PFSK-1 (cell line): ENCODE data around the gene QDPR.

Experiments
- FOXP2 ChIP-seq: optimal IDR thresholded peaks from 2 replicates; pipeline ENCODE3; 2011; ENCODE audit warnings: borderline replicate concordance, control low read depth, inconsistent platforms; ENCODE audit not compliant: insufficient read depth; ENCODE audit errors: extremely low read length, extremely low read depth
- POLR2AphosphoS5 ChIP-seq: IDR thresholded peaks from 2 replicates; pipeline ENCODE4 v1.6.1; 2012; ENCODE audit warnings: low read depth, mild to moderate bottlenecking, control low read depth, low read length, moderate library complexity
- SIN3A ChIP-seq: IDR thresholded peaks from 2 replicates; pipeline ENCODE4 v1.6.1; 2012; ENCODE audit warnings: mild to moderate bottlenecking, low read length, moderate library complexity, borderline replicate concordance; ENCODE audit not compliant: insufficient read depth
- TAF1 ChIP-seq: IDR thresholded peaks from 2 replicates; pipeline ENCODE4 v1.6.1; 2012; ENCODE audit warnings: low read length, control low read depth, borderline replicate concordance; ENCODE audit not compliant: insufficient read depth
- TF ChIP-seq, protein P1 (sequence below), 2 experiments: IDR thresholded peaks; 2 replicates each; pipeline versions ENCODE4 v1.6.1 to v1.8.0; 2011 to 2012; ENCODE audit warnings: low read depth in 2 of 2, low read length in 2 of 2, control low read depth in 1 of 2, inconsistent platforms in 1 of 2, mild to moderate bottlenecking in 1 of 2, moderate library complexity in 1 of 2; ENCODE audit not compliant: insufficient read depth in 1 of 2

The QDPR gene

DNA sequence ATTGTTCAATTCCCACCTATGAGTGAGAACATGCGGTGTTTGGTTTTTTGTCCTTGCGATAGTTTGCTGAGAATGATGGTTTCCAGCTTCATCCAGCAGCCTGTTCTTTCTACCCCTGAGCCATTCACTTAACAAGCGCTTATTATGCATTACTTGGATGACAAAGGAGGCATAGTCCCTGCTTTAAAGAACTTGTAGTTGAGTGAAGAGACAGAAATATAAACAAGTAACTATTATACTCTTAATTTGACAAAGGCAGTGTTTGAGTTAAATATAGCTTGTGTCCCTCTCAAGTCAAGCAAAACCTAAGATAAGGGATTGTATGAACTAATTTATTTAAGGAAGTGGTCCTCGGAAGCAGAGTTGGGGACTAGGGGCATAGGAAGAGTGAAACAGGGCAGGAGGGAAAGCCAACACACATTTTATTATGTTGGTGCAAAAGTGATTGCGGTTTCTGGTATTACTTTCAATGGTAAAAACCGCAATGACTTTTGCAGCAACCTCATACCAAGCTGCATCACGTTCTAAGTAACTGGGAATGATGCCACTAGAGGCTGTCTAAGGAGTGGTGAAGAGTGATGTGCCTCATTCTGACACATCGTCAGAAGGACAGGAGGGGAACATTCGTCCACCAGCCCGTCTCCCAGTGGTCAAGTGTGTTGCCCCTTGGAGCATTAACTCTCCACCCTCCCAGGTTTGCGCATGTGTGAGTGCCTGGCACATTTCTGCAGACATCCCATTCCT, 41.8 kb downstream of the QDPR start:
- TF ChIP-seq POLR2AphosphoS5: no peak

DNA sequence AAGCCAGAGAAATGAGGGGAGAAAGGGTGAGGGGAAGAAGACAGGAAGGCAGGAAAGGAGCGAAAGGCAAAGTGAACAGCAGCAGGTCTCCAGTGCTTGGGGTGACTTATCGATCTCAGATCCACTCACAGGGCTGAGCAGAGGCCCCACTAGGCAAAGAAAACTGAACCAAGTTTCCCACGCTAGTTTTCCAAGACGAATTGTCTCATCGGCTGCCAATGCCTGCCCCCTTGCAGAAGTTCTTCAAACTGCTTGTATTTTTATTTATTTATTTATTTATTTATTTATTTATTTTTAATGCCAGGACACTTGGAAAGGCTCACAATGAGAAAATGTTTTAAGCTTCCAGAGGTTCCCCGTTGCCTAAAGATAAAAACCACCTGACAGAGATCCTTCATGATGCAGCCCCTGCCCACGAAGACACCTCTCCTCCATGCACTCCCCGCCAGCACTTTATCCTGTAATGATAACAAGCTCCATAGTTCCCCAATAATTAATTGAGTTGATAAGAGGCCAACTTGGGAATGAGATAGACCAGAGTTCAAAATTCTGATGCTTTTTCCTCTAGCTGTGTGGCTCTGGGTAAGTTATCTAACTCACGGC, 43.2 kb downstream of the QDPR start:
- TF ChIP-seq SIN3A: no peak
- no peak for TF ChIP-seq FOXP2

DNA sequence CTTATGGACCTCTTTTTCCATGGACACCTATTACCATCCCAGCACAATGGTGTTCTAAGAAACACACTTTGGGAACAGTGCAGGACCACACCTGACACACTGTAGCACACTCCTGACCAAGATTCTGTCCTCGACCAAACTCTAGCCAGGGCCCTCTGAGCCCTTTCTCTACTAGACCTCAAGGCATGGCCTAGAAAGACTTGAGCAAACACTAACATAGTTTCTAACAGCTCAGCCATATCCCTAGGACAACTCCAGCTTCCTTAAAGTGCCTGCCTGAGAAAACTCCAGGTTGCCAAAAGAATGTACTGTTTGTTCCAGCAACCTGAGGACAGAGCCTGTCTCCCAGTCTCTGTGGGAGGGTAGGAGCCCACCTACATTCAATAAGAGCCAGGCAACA, 48.3 kb downstream of the QDPR start:
- TF ChIP-seq, protein P1, sequence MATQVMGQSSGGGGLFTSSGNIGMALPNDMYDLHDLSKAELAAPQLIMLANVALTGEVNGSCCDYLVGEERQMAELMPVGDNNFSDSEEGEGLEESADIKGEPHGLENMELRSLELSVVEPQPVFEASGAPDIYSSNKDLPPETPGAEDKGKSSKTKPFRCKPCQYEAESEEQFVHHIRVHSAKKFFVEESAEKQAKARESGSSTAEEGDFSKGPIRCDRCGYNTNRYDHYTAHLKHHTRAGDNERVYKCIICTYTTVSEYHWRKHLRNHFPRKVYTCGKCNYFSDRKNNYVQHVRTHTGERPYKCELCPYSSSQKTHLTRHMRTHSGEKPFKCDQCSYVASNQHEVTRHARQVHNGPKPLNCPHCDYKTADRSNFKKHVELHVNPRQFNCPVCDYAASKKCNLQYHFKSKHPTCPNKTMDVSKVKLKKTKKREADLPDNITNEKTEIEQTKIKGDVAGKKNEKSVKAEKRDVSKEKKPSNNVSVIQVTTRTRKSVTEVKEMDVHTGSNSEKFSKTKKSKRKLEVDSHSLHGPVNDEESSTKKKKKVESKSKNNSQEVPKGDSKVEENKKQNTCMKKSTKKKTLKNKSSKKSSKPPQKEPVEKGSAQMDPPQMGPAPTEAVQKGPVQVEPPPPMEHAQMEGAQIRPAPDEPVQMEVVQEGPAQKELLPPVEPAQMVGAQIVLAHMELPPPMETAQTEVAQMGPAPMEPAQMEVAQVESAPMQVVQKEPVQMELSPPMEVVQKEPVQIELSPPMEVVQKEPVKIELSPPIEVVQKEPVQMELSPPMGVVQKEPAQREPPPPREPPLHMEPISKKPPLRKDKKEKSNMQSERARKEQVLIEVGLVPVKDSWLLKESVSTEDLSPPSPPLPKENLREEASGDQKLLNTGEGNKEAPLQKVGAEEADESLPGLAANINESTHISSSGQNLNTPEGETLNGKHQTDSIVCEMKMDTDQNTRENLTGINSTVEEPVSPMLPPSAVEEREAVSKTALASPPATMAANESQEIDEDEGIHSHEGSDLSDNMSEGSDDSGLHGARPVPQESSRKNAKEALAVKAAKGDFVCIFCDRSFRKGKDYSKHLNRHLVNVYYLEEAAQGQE (IDR thresholded peaks at IDR 0.05; ENCODE audit: insufficient read depth in 1 of 2, low read depth in 2 of 2, low read length in 2 of 2): no peak
- no peak for TF ChIP-seq FOXP2
- no peak for TF ChIP-seq POLR2AphosphoS5
- TF ChIP-seq TAF1: no peak
- no peak for TF ChIP-seq SIN3A

DNA sequence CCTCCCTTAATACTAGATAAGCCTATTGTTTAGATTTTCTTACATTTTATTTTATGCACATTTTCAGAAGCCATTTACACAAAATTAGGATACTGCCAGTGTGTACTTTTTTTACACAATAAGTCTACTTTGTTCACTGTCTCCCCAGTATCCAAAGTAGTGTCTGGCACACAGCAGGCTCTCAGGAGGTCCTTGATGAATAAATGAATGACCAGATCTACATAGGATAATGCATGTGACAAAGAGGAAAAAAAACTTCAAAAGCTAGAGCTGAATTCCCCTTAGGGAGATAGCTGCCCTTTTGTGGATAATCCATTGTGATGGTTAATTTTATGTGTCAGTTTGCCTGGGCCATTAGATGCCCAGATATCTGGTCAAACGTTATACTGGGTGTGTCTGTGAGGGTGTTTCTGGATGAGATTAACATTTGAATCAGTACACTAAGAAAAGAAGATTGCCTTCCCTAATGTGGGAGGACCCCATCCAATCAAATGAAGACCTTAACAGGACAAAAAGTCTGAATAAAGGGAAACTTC, 61.6 kb downstream of the QDPR start:
- TF ChIP-seq POLR2AphosphoS5: no peak
- TF ChIP-seq, protein P1 (IDR thresholded peaks at IDR 0.05; ENCODE audit: insufficient read depth in 1 of 2, low read depth in 2 of 2, low read length in 2 of 2): no peak
- TF ChIP-seq SIN3A: no peak
- no peak for TF ChIP-seq FOXP2
- TF ChIP-seq TAF1: no peak

DNA sequence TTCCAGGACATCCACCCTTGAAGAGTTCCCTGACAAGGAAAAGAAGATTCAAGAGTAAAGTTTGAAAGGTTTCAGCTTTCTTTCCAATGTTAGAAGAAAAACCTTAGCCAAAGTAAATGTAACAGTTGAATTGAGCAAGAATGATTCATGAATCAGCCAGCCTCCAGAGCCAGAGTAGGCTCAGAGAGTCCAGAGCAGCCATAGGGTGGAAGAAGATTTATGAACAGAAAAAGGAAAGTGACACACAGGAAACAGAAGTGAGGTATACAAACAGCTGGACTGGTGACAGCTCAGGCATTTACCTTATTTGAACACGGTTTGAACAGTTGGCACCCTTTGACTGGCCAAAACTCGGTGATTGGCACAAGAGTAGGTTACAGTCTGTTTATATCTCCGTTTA, 63.2 kb downstream of the QDPR start:
- TF ChIP-seq, protein P1 (IDR thresholded peaks at IDR 0.05; ENCODE audit: insufficient read depth in 1 of 2, low read depth in 2 of 2, low read length in 2 of 2): no peak

DNA sequence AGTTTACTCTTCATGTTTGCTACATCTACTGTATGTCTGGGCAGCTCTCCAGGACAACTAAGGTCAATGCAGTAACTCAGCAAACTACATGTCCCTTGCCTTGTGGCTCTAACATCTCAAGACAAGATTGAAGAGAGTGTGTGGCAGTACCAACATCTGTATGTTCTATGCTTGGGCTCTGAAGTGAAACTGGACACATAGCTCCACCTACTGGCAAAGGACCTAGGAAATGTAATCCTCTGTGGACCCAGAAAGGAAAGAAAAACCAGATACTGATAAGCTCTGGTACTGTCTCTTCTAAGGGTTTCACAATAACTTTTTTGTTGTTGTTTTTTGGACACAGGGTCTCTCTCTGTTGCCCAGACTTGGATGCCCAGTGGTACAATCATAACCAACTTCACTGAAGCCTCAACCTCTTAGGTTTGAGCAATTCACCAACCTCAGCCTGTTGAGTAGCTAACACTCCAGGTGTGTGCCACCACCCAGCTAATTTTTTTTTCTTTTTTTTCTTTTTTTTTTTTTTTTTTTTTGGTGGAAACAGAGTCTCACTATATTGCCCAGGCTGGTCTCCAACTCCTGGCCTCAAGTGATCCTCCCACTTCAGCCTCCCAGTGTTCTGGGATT, 64.1 kb downstream of the QDPR start:
- TF ChIP-seq TAF1 (no peak), SIN3A (no peak), POLR2AphosphoS5 (no peak), FOXP2 (no peak)
- TF ChIP-seq, protein P1 (IDR thresholded peaks at IDR 0.05; ENCODE audit: insufficient read depth in 1 of 2, low read depth in 2 of 2, low read length in 2 of 2): no peak
